T-helper 1 cell (primary cell): Measurements from ENCODE around the gene PREX1.
A peak's percentile ranks its signal among the peaks of the same experiment; 100 is the strongest.
"Not testable (repeated sequence)": the region's sequence is repeated elsewhere in the genome, so short reads cannot be mapped to it uniquely, and the experiment has no call there.

Experiments used
- DNase-seq, 5 donors: peaks; one replicate each; pipeline ENCODE4 v3.0.0-alpha.2; 2012 to 2020
- total RNA-seq, 4 donors: gene quantifications; one replicate each; lab custom pipeline; 2026; lab: John Stamatoyannopoulos, UW

The PREX1 gene
- 407 to 545 (median 511) reads per million in 4 donors for total RNA-seq

GRCh38 chr20:48827855-48828733 lies at the start of gene PREX1:
PREX1 (minus strand) TSS chr20:48827999; CDS start chr20:48827860, 139 bp downstream.
- peak; percentile 68 to 87 (median 77) for DNase-seq

GRCh38 chr20:48877304-48877703 lies 49.5 kb upstream of the PREX1 start:
- peak in 1 of 5 donors; percentile 52 for DNase-seq

- DNase-seq: no peak
Observed at GRCh38 chr20:48875914-48876240, 48.1 kb upstream of the PREX1 start.

GRCh38 chr20:48875233-48875913 lies 47.6 kb upstream of the PREX1 start:
- no peak for DNase-seq

GRCh38 chr20:48869442-48869841 lies 41.6 kb upstream of the PREX1 start:
- not testable (repeated sequence) for DNase-seq

- no peak for DNase-seq
Observed at GRCh38 chr20:48866936-48867335, 39.1 kb upstream of the PREX1 start.

- no peak for DNase-seq
Observed at GRCh38 chr20:48864738-48865318, 37.0 kb upstream of the PREX1 start.

GRCh38 chr20:48864254-48864653 lies 36.5 kb upstream of the PREX1 start:
- DNase-seq: no peak

GRCh38 chr20:48862279-48862678 lies 34.5 kb upstream of the PREX1 start:
- DNase-seq: no peak

GRCh38 chr20:48861444-48861843 lies 33.6 kb upstream of the PREX1 start:
- DNase-seq: no peak

GRCh38 chr20:48858075-48858790 lies 30.4 kb upstream of the PREX1 start:
- DNase-seq: no peak

GRCh38 chr20:48856130-48856529 lies 28.3 kb upstream of the PREX1 start:
- no peak for DNase-seq

- DNase-seq: peak in 1 of 5 donors; percentile 23
Observed at GRCh38 chr20:48855046-48855445, 27.2 kb upstream of the PREX1 start.

- no peak for DNase-seq
Observed at GRCh38 chr20:48852609-48853008, 24.8 kb upstream of the PREX1 start.

- no peak for DNase-seq
Observed at GRCh38 chr20:48851579-48851978, 23.8 kb upstream of the PREX1 start.

GRCh38 chr20:48850977-48851299 lies 23.1 kb upstream of the PREX1 start:
- no peak for DNase-seq

GRCh38 chr20:48850257-48850976 lies 22.6 kb upstream of the PREX1 start:
- no peak for DNase-seq

GRCh38 chr20:48849779-48850178 lies 22.0 kb upstream of the PREX1 start:
- no peak for DNase-seq

GRCh38 chr20:48849299-48849698 lies 21.5 kb upstream of the PREX1 start:
- DNase-seq: no peak

- no peak for DNase-seq
Observed at GRCh38 chr20:48847498-48848205, 19.9 kb upstream of the PREX1 start.
